Fibroblast of pulmonary artery (primary cell): ENCODE results near the gene LUZP2.

ENCODE experiments used
- DNase-seq: peaks from one replicate; pipeline ENCODE4 v3.0.0-alpha.2; 2010; ENCODE audit warnings: low read depth
- H3K4me3 ChIP-seq: replicated peaks from 2 replicates; pipeline ENCODE4 v1.5.1; 2011; ENCODE audit warnings: low read depth, mild to moderate bottlenecking, control low read depth, low read length, moderate library complexity
- CTCF ChIP-seq: IDR thresholded peaks from 2 replicates; pipeline ENCODE4 v1.5.1; 2011; ENCODE audit warnings: mild to moderate bottlenecking, control low read depth, low read length, inconsistent platforms; ENCODE audit errors: missing control alignments

Gene LUZP2

GRCh38 chr11:24739637-24740036, 242.8 kb downstream of the LUZP2 start:
- H3K4me3 ChIP-seq, result no peak overlapping the region

GRCh38 chr11:24747275-24748251, 250.7 kb downstream of the LUZP2 start:
- H3K4me3 ChIP-seq, result no peak overlapping the region
- no peak for TF ChIP-seq CTCF
- DNase-seq, result no peak

More at GRCh38 chr11:24739637-24740036, 242.8 kb downstream of the LUZP2 start:
- TF ChIP-seq CTCF, result no peak
- no peak for DNase-seq

- H3K4me3 ChIP-seq, result no peak overlapping the region
- no peak for DNase-seq
- TF ChIP-seq CTCF, result no peak
Measured at GRCh38 chr11:24748261-24748660, 251.4 kb downstream of the LUZP2 start.

GRCh38 chr11:24754406-24754805, 257.6 kb downstream of the LUZP2 start:
- H3K4me3 ChIP-seq, result no peak overlapping the region
- no peak for DNase-seq
- TF ChIP-seq CTCF, result no peak

GRCh38 chr11:24755260-24755839, 258.5 kb downstream of the LUZP2 start:
- DNase-seq, result no peak
- TF ChIP-seq CTCF, result no peak
- H3K4me3 ChIP-seq, result no peak overlapping the region

GRCh38 chr11:24759742-24760141, 262.9 kb downstream of the LUZP2 start:
- no peak for TF ChIP-seq CTCF
- no peak overlapping the region for H3K4me3 ChIP-seq

More at GRCh38 chr11:24759742-24760141, 262.9 kb downstream of the LUZP2 start:
- no peak for DNase-seq
